SK-N-DZ (cell line): ENCODE measurements around the gene TOX2.

Experiments
- DNase-seq: peaks from one replicate; pipeline ENCODE4 v3.0.0-alpha.2; 2015; ENCODE audit warnings: low spot score

Gene TOX2

DNA sequence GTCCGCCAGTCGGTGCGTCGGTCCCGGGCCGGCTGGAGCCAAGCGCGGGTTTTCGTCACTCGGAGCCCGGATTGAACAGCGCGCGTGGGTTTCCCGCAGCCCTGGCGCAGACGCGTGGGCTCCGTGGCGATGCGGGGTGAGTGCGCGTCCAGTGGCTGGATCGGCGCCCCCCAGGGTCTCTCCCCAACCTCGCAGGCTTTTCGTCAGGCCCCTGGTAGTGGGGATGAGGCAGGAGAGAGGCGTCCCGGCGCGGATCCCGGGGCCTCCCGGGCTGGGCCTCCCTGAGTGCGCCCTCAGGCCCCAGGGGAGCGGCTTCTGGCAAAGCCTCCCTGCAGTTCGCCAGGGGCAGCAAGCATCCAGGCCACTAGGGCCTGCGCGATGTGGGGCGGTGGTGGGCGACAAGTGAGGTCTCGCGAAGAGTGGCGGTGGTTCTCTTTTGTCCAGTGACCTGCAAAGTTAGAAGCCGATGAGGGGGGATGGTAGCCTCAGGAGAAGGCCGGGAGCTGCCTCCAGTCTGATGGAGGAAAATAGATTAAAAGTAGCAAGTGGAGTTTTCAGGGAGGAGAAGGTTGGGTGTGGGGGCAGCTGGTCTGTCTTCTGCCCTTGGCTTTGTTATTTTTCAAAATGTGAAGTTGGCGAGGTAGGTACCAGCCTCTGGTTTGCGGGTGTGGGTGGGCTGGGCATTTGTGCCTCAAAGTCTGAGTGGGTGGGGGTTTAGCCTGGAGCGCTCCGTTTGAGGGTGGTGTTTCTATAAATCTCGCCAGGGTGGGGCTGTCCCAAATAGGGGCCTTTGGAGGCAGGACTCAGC, 1.6 kb downstream of the TOX2 start:
- DNase-seq: no peak

DNA sequence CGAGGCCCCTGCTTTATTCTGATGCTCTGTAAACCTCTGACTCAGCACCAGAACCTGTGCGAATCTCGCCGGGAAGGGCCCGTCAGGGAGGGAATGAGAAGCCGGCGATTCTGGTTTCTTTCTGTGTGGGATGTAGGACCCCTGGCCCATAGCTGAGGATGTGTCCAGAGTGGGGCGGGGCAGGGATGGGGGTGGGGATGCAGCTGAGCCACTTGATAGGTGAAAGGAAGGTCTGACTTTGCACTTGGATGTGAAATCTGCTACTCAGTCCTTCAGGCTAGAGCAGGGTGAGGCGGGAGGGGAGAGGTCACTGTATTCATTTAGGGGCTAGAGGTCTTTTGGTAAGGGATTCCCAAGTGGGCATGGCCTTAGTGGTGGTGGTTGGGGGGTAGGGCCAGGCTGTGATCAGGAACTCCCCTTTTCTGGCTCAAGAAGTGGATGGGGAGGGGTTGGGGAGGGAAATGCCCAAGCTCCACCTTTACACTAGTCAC, 2.3 kb downstream of the TOX2 start:
- DNase-seq: no peak

GRCh38 chr20:43917380-43917779, 2.7 kb downstream of the TOX2 start:
- DNase-seq: no peak

- DNase-seq: no peak
Observed at GRCh38 chr20:43919686-43920403, 5.2 kb downstream of the TOX2 start.

GRCh38 chr20:43920797-43921196, 6.1 kb downstream of the TOX2 start:
- DNase-seq: no peak

- no peak for DNase-seq
Observed at GRCh38 chr20:43921227-43921780, 6.7 kb downstream of the TOX2 start.

- DNase-seq: no peak
Observed at GRCh38 chr20:43922614-43923013, 8.0 kb downstream of the TOX2 start.

- no peak for DNase-seq
Observed at GRCh38 chr20:43923322-43923721, 8.7 kb downstream of the TOX2 start.

DNA sequence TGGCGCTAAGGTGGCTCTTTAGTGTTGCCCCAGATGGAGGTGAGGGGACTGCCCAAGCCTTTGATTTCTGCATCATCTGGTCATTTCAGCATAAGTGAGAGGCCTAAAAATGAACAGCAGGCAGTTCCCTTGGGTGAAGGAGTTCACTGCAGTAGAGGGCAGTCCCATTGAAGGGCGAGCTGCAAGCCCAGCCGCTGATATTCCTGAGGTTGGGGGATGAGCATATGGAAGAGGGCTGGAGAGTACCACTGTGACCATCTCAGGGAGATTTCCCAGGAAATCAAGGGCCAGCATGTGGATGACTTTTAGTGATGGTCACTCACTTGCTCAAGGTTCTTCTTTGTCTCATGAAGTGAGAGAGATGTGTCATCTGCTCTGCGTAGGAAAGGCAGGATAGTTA, 9.3 kb downstream of the TOX2 start:
- no peak for DNase-seq

DNA sequence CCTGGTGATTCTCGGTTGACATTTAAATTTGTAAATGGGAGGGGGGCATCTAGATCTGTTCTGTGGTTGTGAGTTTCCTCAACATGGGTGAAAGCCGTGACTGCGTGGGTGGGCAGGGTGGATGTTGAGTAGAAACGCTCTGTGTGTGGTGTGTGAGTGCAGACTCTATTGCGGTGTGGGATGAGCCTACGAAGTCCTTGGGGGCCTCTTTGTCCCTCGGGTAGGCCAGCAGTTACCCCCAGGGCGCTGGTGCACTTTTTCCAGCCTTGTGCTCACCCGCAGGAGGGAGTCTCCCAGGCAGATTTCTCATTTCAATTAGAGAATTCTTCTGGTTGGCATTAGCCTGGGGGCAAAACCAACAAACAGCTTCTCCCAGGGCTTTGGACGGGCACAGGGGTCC, 10.6 kb downstream of the TOX2 start:
- DNase-seq: no peak

- no peak for DNase-seq
Observed at GRCh38 chr20:43925801-43926200, 11.1 kb downstream of the TOX2 start.

DNA sequence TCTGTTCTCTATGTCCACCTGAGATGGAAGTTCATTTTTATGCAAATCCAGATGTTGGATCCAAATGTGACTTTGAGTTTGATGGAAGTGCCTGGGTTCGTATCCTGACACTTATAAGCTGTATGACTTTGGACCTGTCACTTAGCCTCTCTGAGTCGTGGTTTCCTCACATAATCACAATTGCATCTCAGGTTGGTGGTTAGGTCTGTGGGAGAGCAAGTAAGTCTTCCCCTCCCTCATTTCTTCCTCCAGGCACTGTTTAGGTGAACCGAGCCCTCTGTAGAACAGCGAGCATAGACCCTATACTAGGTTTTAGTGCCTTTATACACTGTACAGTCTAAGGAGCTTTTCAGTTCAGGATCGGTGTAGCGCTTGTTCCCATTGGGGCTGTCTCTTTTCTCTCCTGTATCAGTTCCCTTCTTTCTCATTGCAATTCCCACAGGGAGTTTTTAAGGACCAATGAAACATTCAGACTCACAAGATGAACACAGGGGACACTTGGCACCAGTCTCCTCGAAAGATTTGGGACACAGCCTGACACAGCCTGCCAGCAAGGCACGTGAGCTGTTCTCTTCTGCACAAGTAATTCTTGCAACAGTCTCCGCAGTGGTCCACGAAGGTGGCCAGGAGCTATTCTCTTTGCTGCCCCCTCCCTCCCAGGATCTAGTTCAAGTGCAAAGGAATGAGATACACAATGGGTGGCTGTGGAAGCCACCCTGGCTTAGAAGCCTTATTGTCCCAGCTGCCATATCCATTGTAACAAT, 11.8 kb downstream of the TOX2 start:
- DNase-seq: no peak

- DNase-seq: no peak
Observed at GRCh38 chr20:43931976-43932375, 17.3 kb downstream of the TOX2 start.

DNA sequence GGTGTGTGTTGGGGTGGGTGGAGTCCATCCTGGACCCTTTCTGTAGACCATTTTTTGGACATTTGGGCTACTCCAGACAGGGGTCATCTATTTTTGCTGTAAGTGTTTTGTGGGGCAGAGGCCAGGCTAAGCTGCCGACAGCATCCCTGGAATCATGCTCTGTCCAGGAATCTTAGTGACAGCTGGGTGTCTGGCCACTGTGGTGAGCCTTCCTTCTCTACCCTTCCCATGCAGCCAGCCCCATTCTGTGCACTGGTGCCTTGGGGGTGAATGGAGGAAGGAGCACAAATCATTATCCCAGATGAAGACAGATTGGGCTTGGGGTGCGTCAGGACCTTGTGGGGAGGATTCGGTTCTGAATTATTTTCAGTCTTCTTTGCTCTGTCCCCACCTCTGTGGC, 20.2 kb downstream of the TOX2 start:
- no peak for DNase-seq

DNA sequence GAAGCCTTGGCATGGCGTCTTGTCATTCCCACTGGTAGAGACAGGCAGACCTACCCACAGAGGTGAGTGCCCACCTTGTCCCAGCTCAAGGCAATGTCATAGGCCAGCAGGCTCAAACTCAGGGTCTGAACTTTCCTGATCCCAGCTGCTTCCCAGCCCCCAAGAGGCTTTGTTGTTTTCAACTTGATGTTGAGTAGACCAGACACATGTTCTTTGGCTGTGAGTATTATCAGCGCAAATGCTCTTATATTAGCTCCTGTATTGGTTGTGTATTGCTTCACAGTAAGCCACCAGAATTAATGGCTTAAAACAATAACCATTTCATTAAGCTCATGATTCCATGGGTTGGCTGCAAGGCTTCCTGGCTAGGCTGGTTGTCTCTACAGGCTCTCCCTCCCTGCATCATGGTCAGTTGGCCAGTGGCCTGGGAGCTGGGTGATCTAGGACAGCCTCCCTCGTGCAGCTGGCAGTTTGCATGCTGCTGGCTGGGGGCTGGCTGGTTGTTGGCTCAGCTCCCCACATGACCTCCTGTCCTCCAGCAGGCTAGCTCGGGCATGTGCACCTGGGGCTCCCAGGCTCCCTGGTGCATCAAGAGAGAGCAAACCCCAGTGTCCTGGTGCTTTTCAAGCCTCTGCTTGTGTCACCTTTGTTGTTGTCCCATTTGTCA, 21.6 kb downstream of the TOX2 start:
- no peak for DNase-seq

GRCh38 chr20:43936805-43937204, 22.2 kb downstream of the TOX2 start:
- DNase-seq: no peak

- DNase-seq: no peak
Observed at GRCh38 chr20:43937591-43937990, 22.9 kb downstream of the TOX2 start.

GRCh38 chr20:43938017-43938655, 23.5 kb downstream of the TOX2 start:
- no peak for DNase-seq

- DNase-seq: no peak
Observed at GRCh38 chr20:43938932-43939761, 24.5 kb downstream of the TOX2 start.

GRCh38 chr20:43939762-43940121, 25.1 kb downstream of the TOX2 start:
- DNase-seq: no peak
